H1 (cell line): ENCODE measurements around the gene FAM107A.

ENCODE experiments used
- CHD2 ChIP-seq: IDR thresholded peaks from 2 replicates; pipeline ENCODE4 v1.6.1; 2012; ENCODE audit warnings: low read length, improper control_type of control experiment
- CTCF ChIP-seq, 3 experiments: IDR thresholded peaks; 1 replicate in 2 of 3; 2 replicates in 1 of 3; pipeline versions ENCODE4 v1.5.1 to v1.6.1; 2011; ENCODE audit warnings: low read length in 3 of 3, mild to moderate bottlenecking in 3 of 3, inconsistent platforms in 2 of 3, low read depth in 1 of 3, moderate library complexity in 1 of 3; ENCODE audit not compliant: insufficient read depth in 1 of 3; ENCODE audit errors: control extremely low read depth in 1 of 3
- JUND ChIP-seq: IDR thresholded peaks from 2 replicates; pipeline ENCODE4 v1.6.1; 2011; ENCODE audit warnings: mild to moderate bottlenecking, improper control_type of control experiment, low read length
- KDM4A ChIP-seq: IDR thresholded peaks from one replicate; pipeline ENCODE4 v1.7.1; 2012; ENCODE audit warnings: low read depth, mild to moderate bottlenecking, moderate library complexity, low read length, inconsistent platforms; ENCODE audit not compliant: severe bottlenecking
- NRF1 ChIP-seq: IDR thresholded peaks from 2 replicates; pipeline ENCODE4 v1.6.1; 2011; ENCODE audit warnings: mild to moderate bottlenecking, low read depth, low read length, improper control_type of control experiment
- POLR2AphosphoS5 ChIP-seq: IDR thresholded peaks from 2 replicates; pipeline ENCODE4 v1.6.1; 2011; ENCODE audit warnings: low read depth, low read length
- RAD21 ChIP-seq, 2 experiments: IDR thresholded peaks in 1 of 2; conservative IDR thresholded peaks in 1 of 2; 2 replicates each; pipeline ENCODE4 v1.6.1; 2011; ENCODE audit warnings: low read depth in 2 of 2, low read length in 2 of 2, improper control_type of control experiment in 1 of 2, inconsistent platforms in 1 of 2, mild to moderate bottlenecking in 1 of 2, moderate library complexity in 1 of 2
- RFX5 ChIP-seq: IDR thresholded peaks from 2 replicates; pipeline ENCODE4 v1.6.1; 2011; ENCODE audit warnings: low read depth, low read length, improper control_type of control experiment, borderline replicate concordance
- SAP30 ChIP-seq: fragments of 300-600 bp; sonication (generic); IDR thresholded peaks from 2 replicates; pipeline ENCODE4 v1.7.1; 2012; ENCODE audit warnings: low read length, moderate library complexity, mild to moderate bottlenecking, inconsistent platforms; ENCODE audit not compliant: insufficient read depth, insufficient replicate concordance

DNA sequence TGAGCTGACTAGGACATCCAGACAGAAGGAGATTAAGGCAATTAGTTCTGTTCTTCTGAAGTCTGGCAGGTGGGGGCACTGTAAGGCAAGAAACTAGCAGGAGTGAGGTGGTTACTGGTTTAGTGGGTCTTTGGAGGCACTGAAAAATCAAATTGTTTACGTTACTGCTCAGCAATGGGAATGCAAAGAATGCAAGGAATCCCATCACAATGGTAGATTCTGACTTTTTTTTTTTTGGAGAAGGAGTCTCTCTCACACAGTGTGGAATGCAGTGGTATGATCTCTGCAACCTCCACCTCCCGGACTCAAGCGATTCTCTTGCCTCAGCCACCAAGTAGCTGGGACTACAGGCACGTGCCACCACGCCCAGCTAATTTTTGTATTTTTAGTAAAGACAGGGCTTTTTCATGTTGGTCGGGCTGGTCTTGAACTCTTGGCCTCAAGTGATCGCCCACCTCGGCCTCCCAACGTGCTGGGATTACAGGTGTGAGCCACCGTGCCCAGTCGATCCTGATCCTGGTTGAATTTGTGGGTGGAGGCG is 16.4 kb downstream of the FAM107A start:
- TF ChIP-seq RAD21 (IDR thresholded peaks at IDR 0.05 in 1 of 2, conservative IDR thresholded peaks at IDR 0.05 in 1 of 2; ENCODE audit: low read depth in 2 of 2, low read length in 2 of 2) (peak; percentile 94 to 95), SAP30 (no peak), KDM4A (no peak), JUND (peak; percentile 92), CTCF (IDR thresholded peaks at IDR 0.05; ENCODE audit: control extremely low read depth in 1 of 3, insufficient read depth in 1 of 3, low read depth in 1 of 3, low read length in 3 of 3) (peak in 2 of 3 experiments; percentile 76 to 84; a peak in 3 of 4 replicates), POLR2AphosphoS5 (no peak), RFX5 (no peak), CHD2 (peak; percentile 53; the same call in 1 of the 2 replicates), NRF1 (no peak)
